ENCODE data around the gene BANF2.

- TF ChIP-seq SP1 (IDR thresholded peaks at IDR 0.05) (no peak), BHLHE40 (IDR thresholded peaks at IDR 0.05; ENCODE audit: borderline replicate concordance) (no peak), FOXM1 (IDR thresholded peaks at IDR 0.05; ENCODE audit: borderline replicate concordance) (no peak), LEF1 (IDR thresholded peaks at IDR 0.05; ENCODE audit: borderline replicate concordance) (no peak), CTBP1 (IDR thresholded peaks at IDR 0.05; ENCODE audit: borderline replicate concordance) (no peak), HDGF (IDR thresholded peaks at IDR 0.05; ENCODE audit: borderline replicate concordance) (no peak), FOXK2 (IDR thresholded peaks at IDR 0.05) (no peak), ZNF384 (IDR thresholded peaks at IDR 0.05) (no peak)
Measured at GRCh38 chr20:17706632-17707031, 6.9 kb downstream of the BANF2 start.
